Omental fat pad (tissue), 4 donors: ENCODE measurements around the gene CUL9. TPM values are rescaled to one million over a fixed set of nuclear protein-coding genes. Genes with fewer than 3 reads are reported as not detected.
A peak's percentile ranks its signal among the peaks of the same experiment; 100 is the strongest.

ENCODE experiments used
- ATAC-seq: fragments of 150-250 bp; one replicate; pipeline ENCODE4 v1.9.1; 2016; ENCODE audit warnings: mild to moderate bottlenecking, moderate library complexity; ENCODE audit not compliant: low FRiP score
- DNase-seq: peaks from one replicate; pipeline ENCODE4 v3.0.0-alpha.2; 2019; ENCODE audit warnings: low spot score
- total RNA-seq, 4 donors: library from RNA; depleted of rRNA; stranded (reverse); fragments of >200 nt; gene quantifications; one replicate each; pipeline ENCODE4 v1.1.0, GENCODE V29; 2016
- TF ChIP-seq, protein P1 (sequence below), 3 donors: fragments of 450-650 bp; IDR thresholded peaks; one replicate each; pipeline ENCODE4 v1.5.1; 2016 to 2017; ENCODE audit warnings: antibody characterized with exemption in 3 of 3, mild to moderate bottlenecking in 3 of 3, moderate library complexity in 2 of 3

The CUL9 gene
- total RNA-seq, 4 donors from 2014 or later, result 24.6 to 41.6 (median 28.7) TPM

- no peak for DNase-seq
- TF ChIP-seq, protein P1, sequence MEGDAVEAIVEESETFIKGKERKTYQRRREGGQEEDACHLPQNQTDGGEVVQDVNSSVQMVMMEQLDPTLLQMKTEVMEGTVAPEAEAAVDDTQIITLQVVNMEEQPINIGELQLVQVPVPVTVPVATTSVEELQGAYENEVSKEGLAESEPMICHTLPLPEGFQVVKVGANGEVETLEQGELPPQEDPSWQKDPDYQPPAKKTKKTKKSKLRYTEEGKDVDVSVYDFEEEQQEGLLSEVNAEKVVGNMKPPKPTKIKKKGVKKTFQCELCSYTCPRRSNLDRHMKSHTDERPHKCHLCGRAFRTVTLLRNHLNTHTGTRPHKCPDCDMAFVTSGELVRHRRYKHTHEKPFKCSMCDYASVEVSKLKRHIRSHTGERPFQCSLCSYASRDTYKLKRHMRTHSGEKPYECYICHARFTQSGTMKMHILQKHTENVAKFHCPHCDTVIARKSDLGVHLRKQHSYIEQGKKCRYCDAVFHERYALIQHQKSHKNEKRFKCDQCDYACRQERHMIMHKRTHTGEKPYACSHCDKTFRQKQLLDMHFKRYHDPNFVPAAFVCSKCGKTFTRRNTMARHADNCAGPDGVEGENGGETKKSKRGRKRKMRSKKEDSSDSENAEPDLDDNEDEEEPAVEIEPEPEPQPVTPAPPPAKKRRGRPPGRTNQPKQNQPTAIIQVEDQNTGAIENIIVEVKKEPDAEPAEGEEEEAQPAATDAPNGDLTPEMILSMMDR (IDR thresholded peaks at IDR 0.05), result no peak
- no peak for ATAC-seq
These were observed 35.7 kb upstream of the CUL9 start for GRCh38 chr6:43146261-43146660.

DNA sequence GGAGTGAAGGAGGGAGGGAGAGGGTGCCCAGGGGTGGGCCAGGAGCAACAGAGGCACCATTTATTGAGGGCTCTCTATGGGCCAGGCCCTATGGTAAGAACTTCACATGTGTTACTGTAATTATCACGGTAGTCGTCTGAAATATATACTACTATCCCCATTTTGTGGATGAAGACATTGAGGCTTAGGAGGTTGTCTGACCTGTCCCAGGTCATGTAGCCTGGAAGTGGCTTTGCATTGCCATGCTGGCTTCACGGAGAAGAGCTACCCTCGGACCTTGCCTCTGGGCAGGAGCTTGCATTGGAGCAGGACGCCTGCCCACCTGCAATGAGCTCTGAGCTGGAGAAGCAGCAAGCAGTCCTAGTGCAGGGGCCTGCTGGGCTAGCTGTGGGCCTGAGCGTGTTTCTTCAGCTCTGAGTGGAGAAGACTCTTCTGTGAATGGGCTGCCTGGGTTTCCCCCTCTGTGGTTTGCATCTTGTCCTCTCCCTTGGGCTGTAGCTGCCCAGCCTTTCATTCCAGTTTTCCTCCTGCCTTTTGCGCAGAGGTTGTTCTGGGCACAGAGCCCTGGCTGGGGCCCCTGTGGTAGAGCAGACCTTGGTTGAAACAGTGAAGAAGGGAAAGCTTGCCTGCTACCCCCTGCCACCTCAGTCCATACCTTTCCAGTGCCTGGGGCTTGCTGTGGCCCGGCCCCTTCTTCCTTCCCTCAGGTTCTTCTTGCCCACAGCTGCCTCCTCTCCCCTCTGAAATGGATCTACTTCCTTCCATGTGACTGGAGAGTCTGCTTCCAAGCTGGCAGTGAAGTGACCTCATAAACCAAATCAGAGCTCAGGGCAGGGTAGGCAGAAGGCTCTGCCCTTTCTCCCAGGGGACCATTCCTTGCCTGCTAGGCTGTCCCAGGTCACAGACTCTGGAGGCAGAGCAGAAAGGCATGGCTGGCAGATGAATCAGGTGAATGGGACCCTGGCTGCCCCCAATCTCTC lies 35.0 kb upstream of the CUL9 start:
- TF ChIP-seq, protein P1 (IDR thresholded peaks at IDR 0.05), result no peak
- DNase-seq (no peak), ATAC-seq (no peak)

DNA sequence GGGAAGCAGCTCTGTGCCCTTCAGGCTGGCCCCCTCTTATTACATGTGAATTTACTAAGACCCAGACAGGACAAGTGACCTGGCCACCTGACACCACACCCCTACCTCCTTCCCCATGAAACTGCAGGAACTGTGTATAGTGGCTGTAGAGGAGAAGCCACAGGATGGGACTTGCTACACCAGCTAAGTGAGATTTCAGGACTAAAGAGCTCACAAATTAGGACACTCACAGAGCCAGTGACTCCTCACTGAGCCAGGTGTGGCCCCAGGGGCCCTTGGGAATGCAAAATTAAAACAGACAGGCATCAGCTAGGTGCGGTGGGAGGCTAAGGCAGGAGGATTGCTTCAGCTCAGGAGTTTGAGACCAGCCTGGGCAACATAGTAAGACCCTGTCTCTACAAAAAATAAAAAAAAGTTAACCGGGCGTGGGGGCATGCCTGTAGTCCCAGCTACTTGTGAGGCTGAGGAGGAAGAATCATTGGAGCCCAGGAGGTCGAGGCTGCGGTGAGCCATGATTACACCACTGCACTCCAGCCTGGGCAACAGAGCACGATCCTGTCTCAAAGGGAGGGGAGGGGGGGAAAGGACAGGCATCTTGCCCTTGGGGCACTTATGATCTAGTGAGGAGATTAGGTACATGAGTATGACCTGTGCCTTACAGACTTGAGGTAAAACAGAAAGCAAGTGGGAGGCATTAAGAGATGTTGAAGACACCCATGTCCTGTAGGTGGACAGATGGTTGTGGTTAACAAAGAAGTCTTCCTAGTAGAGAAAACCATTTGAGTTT lies 34.1 kb upstream of the CUL9 start:
- TF ChIP-seq, protein P1 (IDR thresholded peaks at IDR 0.05), result no peak
- DNase-seq (no peak), ATAC-seq (no peak)

- ATAC-seq (no peak), DNase-seq (no peak)
- TF ChIP-seq, protein P1 (IDR thresholded peaks at IDR 0.05), result no peak
These were observed 32.7 kb upstream of the CUL9 start for GRCh38 chr6:43149265-43149664.

DNA sequence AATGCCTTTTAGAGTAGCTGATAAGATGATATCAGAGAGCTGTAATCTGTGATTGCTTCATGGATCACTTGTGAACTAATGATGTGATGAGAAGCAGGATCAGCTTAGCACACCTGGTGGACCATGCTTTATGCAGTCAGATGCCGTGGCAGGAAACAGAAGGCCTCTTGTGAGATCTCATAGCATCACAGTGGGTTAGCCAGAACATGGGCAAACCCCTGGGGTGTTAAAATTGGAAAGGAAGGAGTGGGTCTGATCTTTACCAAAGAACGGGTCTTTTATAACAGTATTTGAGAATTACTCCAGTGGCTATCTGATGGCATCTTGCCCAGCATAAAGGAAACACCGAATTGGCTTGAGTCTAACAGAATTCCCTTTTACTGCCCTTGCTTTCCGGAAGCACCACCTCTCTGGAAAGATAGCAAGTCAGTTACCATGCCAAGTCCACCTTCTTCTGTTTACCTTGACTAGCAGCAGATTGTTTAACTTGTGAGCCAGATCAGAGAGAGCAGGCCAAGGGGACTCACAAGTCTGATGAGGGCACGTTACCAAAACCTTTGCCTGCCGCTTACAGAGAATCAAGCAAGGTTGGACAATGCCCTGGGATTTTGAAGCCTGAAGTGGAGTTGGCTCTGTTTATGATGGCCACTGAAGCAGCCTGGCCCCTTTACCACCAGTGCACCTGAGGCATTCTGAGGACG lies 31.8 kb upstream of the CUL9 start:
- ATAC-seq (no peak), DNase-seq (no peak)
- TF ChIP-seq, protein P1 (IDR thresholded peaks at IDR 0.05), result no peak

GRCh38 chr6:43159599-43159998 lies 22.4 kb upstream of the CUL9 start:
- TF ChIP-seq, protein P1 (IDR thresholded peaks at IDR 0.05), result no peak
- ATAC-seq (peak; percentile 44), DNase-seq (no peak)
